HUES6 (cell line): ENCODE measurements around the gene C1orf87.

Experiments used
- H3K27ac ChIP-seq: 2 replicates; pipeline ENCODE4 v1.7.0; 2013; ENCODE audit warnings: low read depth, mild to moderate bottlenecking, low read length, inconsistent platforms
- H3K27me3 ChIP-seq: 2 replicates; pipeline ENCODE4 v1.6.1; 2013; ENCODE audit warnings: low read length; ENCODE audit not compliant: control insufficient read depth, insufficient read depth
- H3K36me3 ChIP-seq: 2 replicates; pipeline ENCODE4 v1.6.1; 2013; ENCODE audit warnings: low read length; ENCODE audit not compliant: control insufficient read depth, insufficient read depth
- H3K4me1 ChIP-seq: 2 replicates; pipeline ENCODE4 v1.6.1; 2013; ENCODE audit warnings: low read length; ENCODE audit not compliant: control insufficient read depth, insufficient read depth
- H3K4me3 ChIP-seq: 2 replicates; pipeline ENCODE4 v1.5.1; 2013; ENCODE audit warnings: low read depth, low read length
- H3K9ac ChIP-seq: one replicate; pipeline ENCODE4 v1.6.1; 2013; ENCODE audit warnings: mild to moderate bottlenecking, low read length
- H3K9me3 ChIP-seq: 2 replicates; pipeline ENCODE4 v1.6.1; 2013; ENCODE audit warnings: low read depth, low read length; ENCODE audit not compliant: control insufficient read depth, insufficient read depth

C1orf87 gene

GRCh38 chr1:60073605-60074278 is at the start of gene C1orf87:
C1orf87 (minus strand) TSS chr1:60073770; CDS start chr1:60072643, 1,127 bp downstream.
- Histone ChIP-seq H3K9ac (peak within 1 kb of the TSS; percentile 38), H3K4me3 (peak within 1 kb of the TSS; percentile 78), H3K9me3 (no peaks in the 10 kb centered on the region), H3K27ac (no peak within 1 kb of the TSS), H3K27me3 (peaks cover 46% of the 10 kb centered on the region), H3K4me1 (no peaks in the 10 kb centered on the region), H3K36me3 (no peaks in the 10 kb centered on the region)

DNA sequence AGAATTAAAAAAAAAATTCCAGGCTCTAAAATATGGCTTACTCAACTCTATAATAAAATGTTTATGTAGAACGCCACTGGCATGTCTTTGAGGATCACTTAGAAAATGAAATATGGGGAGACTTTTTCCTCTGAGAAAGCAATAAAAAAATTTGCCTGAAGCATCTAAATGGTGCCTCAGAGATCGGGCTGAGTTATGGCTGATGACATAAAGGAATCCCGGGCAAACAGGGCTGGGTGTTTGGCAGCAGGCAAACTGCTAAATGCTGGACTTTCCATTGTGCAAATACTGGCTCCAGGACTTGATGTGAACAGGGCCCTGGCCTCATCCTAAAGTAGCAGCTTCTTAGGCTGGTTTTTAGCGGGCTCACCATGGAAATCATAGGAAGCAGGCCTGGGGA is 44.5 kb upstream of the C1orf87 start:
- no peak overlapping the region for H3K27ac ChIP-seq
- no peaks in the 10 kb centered on the region for H3K36me3 ChIP-seq
- no peak overlapping the region for H3K4me3 ChIP-seq
- no peaks in the 10 kb centered on the region for H3K27me3 ChIP-seq
- H3K9ac ChIP-seq: no peak overlapping the region
- no peaks in the 10 kb centered on the region for H3K9me3 ChIP-seq
- no peaks in the 10 kb centered on the region for H3K4me1 ChIP-seq

DNA sequence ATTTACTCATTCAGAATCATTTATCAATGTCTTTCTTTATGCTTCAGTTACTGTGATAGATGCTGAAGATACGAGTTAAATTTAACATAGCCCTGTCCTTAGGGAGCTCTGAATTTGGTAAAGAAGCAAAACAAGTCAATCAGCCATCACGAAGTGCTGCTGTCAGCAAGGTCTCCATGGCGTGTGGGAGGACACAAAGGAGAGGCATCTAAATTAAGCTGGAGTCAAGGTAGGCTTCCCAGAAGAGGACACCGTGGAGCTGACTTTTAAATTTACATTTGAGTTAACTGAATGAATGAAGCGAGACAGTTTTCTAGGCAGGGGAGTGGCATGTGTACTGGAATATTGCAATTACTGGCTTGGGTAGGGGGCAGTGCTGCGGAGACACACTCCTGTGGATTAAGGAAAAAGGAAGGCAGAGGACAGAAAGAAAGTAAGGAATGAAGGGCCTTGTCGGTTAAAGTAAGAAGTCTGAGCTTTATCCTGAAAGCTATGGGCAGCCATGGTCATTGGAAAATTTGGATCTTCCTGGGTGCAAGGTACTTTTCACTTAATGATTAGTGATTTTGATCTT is 41.3 kb upstream of the C1orf87 start:
- no peaks in the 10 kb centered on the region for H3K36me3 ChIP-seq
- no peak overlapping the region for H3K27ac ChIP-seq
- no peaks in the 10 kb centered on the region for H3K27me3 ChIP-seq
- no peaks in the 10 kb centered on the region for H3K4me1 ChIP-seq
- H3K4me3 ChIP-seq: no peak overlapping the region
- no peak overlapping the region for H3K9ac ChIP-seq
- H3K9me3 ChIP-seq: no peaks in the 10 kb centered on the region

- Histone ChIP-seq H3K27ac (no peak overlapping the region), H3K36me3 (no peaks in the 10 kb centered on the region), H3K9me3 (no peaks in the 10 kb centered on the region), H3K27me3 (no peaks in the 10 kb centered on the region), H3K9ac (no peak overlapping the region), H3K4me3 (no peak overlapping the region), H3K4me1 (no peaks in the 10 kb centered on the region)
Observed at GRCh38 chr1:60113596-60113995, 40.0 kb upstream of the C1orf87 start.

DNA sequence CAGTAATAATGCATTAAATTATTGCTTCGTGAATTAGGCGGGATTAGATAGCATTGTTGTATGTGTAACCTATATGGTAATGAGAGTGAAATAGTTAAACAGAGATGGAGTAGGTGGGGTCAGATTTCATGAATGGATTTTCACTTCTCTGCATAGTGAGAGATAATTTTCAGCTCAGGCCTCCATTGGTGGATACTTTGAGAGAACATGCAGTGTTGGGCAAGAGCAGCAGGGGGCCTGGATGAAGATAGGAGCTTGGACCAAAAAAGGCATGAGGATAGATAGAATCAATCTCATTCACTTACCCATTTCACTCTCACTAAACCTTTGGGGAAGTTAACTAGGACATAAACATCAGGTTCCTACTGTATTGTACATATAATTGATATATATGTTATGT is 39.5 kb upstream of the C1orf87 start:
- Histone ChIP-seq H3K4me3 (no peak overlapping the region), H3K27me3 (no peaks in the 10 kb centered on the region), H3K4me1 (no peaks in the 10 kb centered on the region), H3K9me3 (no peaks in the 10 kb centered on the region), H3K9ac (no peak overlapping the region), H3K36me3 (no peaks in the 10 kb centered on the region), H3K27ac (no peak overlapping the region)

DNA sequence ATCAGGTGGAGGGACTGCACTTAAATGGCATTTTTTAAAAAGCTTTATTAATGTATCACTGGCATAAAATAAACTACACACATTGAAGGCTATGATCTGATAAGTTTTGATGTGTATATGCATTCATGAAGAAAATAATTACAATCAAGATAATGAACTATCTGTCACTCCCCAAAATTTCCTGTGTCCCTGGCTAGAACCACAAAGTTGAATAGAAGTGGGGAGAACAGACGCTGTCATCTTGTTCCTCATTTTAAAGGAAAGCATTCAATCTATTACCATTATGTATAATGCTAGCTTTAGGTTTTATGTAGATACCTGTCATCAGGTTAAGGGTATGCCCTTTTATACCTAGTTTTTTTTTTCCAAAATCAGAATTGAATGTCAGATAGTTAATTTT is 38.1 kb upstream of the C1orf87 start:
- no peaks in the 10 kb centered on the region for H3K4me1 ChIP-seq
- no peak overlapping the region for H3K9ac ChIP-seq
- no peaks in the 10 kb centered on the region for H3K9me3 ChIP-seq
- H3K4me3 ChIP-seq: no peak overlapping the region
- no peak overlapping the region for H3K27ac ChIP-seq
- no peaks in the 10 kb centered on the region for H3K36me3 ChIP-seq
- H3K27me3 ChIP-seq: no peaks in the 10 kb centered on the region

DNA sequence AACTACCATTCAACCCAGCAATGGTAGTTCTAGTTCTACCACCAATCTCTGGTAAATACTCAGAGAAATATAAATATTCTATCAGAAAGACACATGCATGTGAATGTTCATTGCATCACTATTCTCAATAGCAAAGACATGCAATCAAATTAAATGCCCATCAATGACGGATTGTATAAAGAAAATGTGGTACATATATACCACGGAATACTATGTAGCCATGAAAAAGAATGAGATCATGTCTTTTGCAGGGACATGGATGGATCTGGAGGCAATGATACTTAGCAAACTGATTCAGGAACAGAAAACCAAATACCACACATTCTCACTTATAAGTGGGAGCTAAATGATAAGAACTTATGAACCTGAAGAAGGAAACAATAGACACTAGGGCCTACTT is 37.5 kb upstream of the C1orf87 start:
- Histone ChIP-seq H3K4me3 (no peak overlapping the region), H3K9me3 (no peaks in the 10 kb centered on the region), H3K27me3 (no peaks in the 10 kb centered on the region), H3K4me1 (no peaks in the 10 kb centered on the region), H3K36me3 (no peaks in the 10 kb centered on the region), H3K9ac (no peak overlapping the region), H3K27ac (no peak overlapping the region)

- Histone ChIP-seq H3K4me1 (no peaks in the 10 kb centered on the region), H3K27me3 (no peaks in the 10 kb centered on the region), H3K4me3 (no peak overlapping the region), H3K36me3 (no peaks in the 10 kb centered on the region), H3K9ac (no peak overlapping the region), H3K9me3 (no peaks in the 10 kb centered on the region), H3K27ac (no peak overlapping the region)
Observed at GRCh38 chr1:60108196-60108595, 34.6 kb upstream of the C1orf87 start.

DNA sequence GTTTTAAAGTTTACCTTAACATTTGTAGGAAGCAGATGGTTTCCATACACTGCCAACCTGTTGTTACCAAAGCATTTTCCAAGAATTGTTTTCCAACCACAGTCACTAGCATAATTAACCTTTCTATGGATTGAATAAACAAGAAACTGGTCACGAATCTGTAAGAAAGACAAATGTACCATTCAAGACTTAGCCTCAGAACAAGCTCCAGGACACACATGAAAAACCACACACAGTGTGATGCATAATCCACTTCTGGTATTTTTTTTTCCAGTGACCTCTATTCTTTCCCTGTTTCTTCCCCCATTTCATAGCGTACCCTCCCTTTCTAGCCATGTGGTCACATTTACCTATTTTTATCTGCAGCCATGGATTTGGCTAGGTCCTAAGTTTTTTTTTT is 29.6 kb upstream of the C1orf87 start:
- H3K36me3 ChIP-seq: no peaks in the 10 kb centered on the region
- H3K9ac ChIP-seq: no peak overlapping the region
- H3K27me3 ChIP-seq: no peaks in the 10 kb centered on the region
- no peak overlapping the region for H3K27ac ChIP-seq
- H3K4me1 ChIP-seq: no peaks in the 10 kb centered on the region
- H3K9me3 ChIP-seq: no peaks in the 10 kb centered on the region
- H3K4me3 ChIP-seq: no peak overlapping the region

GRCh38 chr1:60102267-60103061 is 28.9 kb upstream of the C1orf87 start:
- H3K4me3 ChIP-seq: no peak overlapping the region
- no peak overlapping the region for H3K27ac ChIP-seq
- no peaks in the 10 kb centered on the region for H3K9me3 ChIP-seq
- H3K9ac ChIP-seq: no peak overlapping the region
- no peaks in the 10 kb centered on the region for H3K4me1 ChIP-seq
- H3K36me3 ChIP-seq: no peaks in the 10 kb centered on the region
- no peaks in the 10 kb centered on the region for H3K27me3 ChIP-seq

- Histone ChIP-seq H3K4me3 (no peak overlapping the region), H3K27ac (no peak overlapping the region), H3K36me3 (no peaks in the 10 kb centered on the region), H3K9me3 (no peaks in the 10 kb centered on the region), H3K9ac (no peak overlapping the region), H3K27me3 (no peaks in the 10 kb centered on the region), H3K4me1 (no peaks in the 10 kb centered on the region)
Observed at GRCh38 chr1:60101516-60101915, 27.9 kb upstream of the C1orf87 start.
